Activated CD8-positive, alpha-beta memory T cell treated with anti-CD3 and anti-CD28 coated beads for 48 hours (primary cell): ENCODE measurements around the gene SUGCT.

ENCODE experiments used
- DNase-seq, 3 experiments: peaks; one replicate each; pipeline ENCODE4 v3.0.0-alpha.2; 2020; ENCODE audit warnings: low read depth in 2 of 3, low spot score in 2 of 3

Gene SUGCT

DNA sequence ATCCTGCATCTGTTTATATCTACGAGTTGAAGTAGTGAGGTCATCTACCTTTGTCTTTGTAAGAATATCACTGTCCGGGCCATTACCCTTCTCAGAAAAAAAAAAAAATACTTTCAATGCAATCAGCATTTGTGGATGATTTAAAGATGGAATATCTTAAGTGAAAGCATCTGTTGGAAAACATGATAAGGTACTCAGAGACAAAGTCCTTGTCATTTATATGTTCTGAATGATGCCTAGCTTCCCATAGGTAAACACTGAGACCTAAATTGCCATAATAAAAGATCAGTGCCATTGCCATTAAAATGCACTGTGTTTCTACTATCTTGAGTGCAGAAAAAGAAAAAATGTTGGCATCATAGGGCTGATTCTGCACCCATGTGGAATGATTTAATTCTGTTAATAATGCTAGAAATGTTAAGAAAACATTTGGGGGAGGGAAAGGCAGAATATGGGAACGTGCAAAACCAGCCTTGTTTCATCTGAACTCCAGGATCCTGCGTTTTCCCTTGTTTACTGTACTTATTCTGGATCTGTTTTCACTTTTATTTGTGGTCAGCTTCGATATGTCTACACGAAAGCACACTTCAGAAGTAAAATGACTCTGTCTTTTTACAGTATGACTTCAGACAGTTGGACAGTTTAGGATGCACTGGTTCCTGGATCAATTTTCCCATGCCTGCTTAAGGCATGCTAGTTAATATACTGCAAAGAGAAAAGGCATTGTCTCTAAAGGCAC lies 669.8 kb downstream of the SUGCT start:
- no peak for DNase-seq

DNA sequence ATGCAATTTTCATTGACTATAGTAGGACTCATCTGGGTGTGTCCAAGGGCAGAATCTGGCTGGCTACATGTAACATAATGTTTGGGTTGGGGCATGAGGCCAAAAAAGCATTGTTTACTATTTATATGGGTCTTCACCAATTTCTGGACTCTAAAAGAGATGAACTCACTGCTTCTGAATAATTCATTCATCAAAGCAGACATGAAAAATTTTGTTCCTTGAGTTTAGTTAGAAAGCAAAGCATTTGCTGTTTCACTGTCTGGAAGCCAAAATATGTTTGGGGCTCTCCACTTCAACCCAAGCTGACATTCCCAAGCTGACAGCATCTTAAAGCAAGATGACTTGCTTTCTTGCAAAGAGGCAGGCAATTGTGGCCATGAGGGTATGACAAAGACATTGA lies 670.6 kb downstream of the SUGCT start:
- no peak for DNase-seq

DNA sequence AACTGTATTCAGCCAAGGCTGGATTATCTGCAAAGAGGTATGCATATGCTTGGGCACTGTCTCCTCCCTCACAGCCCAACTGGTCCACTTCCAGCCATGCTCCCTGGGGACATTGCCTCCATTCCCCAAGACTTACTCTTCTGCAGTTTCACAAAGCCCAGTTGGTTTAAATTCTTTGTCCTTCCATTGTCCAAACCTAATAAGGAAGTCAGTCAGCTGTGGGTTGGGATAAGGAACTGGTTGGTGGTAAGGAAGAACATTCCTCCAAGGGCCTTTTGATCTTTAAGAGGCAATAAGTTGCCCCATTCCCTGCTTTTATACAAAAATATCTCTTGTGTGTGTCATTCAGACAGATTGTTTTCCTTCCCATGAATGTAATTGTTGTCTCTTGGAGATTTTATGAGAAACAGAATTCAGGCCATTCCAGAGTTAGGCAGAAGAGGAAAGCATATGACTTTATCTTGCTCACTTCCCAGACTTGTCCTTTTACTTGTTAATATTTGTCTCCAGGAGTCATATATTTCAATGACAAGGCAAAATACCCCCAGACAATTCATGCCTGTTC lies 673.7 kb downstream of the SUGCT start:
- DNase-seq = no peak

DNA sequence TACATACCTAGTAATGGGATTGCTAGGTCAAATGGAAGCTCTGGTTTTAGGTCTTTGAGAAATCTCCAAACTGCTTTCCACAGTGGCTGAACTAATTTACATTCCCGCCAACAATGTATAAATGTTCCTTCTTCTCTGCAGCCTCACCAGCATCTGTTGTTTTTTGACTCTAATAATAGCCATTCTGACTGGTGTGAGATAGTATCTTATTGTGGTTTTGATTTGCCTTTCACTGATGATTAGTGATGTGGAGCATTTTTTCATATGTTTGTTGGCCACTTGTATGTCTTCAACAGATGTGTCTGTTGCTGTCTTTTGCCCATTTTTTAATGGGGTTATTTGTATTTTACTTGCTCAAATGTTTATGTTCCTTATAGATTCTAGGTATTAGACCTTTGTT lies 675.5 kb downstream of the SUGCT start:
- no peak for DNase-seq

DNA sequence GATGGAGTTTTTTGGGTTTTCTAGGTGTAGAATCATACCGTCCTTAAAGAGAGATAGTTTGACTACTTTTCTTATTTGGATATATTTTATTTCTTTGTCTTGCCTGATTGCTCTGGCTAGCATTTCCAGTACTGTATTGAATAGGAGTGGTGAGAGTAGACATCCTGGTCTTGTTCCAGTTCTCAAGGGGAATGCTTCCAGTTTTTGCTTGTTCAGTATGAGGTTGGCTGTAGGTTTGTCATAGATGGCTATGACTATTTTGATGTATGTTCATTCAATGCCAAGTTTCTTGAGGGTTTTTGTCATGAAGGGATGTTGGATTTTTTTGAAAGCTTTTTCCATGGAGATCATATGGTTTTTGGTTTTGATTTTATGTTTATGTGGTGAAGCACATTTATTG lies 676.9 kb downstream of the SUGCT start:
- no peak for DNase-seq

DNA sequence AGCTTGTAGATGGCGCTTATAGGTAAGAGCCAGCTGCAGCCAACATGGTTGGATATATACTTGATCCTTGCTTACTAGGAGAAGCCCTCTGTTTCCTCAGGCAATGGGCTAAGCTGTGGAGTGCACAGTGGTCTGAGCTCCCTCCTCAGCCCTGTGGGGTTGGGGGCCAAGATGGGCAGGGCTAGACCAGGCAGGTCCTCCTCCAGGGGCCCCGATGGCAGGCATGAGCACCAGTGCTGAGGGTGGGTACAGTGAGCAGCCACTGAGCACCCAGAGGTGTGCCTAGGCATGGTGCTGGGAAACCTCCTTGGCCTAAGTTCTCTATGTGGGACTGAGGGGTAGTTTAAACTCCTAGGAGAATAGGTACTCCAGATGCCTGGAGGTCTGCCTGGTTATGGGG lies 680.2 kb downstream of the SUGCT start:
- DNase-seq = no peak

DNA sequence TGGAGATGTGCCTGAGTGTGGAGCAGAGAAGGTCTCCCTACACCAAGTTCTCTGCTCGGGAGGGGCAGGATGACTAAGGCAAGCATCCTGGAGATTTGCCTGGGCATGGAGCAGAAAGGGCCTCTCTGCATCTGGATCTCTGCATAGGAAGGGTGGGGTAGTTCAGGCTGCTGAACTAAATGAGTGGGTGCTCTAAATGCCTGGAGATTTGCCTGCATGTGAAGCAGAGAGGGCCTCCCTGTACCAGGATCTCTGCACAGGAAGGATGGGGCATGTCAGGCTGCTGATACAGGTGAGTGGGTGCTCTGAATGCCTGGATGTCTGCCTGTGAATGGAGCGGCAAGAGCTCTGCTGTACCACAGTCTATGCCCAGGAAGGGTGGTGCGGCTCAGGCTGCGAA lies 680.7 kb downstream of the SUGCT start:
- DNase-seq = no peak

DNA sequence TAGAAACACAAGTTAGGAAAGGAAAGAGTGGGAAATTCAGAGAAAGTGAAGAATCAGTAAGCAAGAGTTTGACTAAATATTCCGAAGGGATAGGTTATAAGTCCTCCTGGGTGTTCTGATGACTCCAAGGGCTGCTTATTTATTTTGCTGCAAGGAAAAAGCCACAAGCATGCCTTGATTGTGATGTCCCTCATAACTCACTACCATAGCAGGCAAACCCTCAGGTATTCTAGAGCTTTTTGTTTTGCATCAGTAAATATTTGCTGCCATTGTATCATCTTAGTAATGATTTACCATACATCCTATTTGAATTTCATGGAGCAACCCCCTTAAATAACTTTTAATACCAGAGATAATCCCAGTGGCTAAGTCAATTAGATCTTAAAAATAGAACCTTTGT lies 688.1 kb downstream of the SUGCT start:
- DNase-seq = no peak

DNA sequence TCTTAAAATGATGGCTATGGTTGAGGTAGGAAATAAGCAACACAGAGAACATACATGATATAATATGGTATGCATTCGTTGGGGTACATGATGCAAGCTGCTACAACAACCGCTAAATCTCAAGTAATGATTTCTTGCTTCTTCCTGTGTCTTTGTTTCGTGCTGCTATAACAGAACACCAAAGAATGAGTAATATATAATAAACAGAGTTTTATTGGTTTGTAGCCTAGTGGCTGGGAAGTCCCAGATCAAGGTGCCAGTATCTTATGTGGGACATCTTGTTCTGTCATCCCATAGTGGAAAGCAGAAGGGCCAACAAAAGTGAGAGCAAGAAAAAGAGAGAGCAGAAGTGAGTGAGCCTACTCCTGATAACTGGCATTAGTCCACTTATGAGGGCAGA lies 689.7 kb downstream of the SUGCT start:
- DNase-seq = no peak

DNA sequence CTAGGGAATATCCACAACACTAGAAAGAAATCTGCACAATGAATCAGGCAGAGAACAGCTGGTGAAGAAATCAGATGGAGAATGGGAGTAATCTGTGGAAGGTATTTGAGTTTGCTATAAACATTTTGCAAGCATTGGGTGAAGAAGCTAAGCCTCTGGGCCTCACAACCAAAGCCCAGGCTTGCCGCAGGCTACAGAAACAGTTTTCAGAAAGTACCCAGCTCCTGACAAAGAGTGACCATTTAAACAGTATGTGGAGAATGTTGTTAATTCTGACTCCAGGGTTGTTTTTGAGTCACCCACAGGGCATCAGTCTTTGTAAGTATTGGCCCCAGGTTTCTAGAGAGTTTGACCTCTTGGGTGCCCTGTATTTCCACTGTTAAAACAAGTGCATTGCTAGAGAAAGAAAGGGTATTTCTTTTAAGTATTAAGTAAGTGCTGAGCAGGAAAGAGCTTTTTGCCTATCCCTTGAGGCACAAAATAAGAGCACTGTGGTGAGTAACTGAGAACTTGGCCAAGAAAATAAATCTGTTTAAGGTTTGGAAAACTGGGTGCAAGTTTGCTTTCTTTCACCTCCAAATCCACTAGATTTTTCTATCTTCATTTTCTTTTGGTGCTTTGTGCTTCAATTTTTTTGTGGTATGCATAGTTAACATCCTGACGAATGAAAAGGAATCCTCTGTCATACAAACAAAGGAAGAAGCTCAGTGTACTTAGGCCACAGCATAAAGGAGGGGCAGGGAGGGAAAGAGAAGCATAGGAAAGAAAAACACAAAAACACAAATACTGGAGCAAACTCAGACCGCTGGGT lies 691.8 kb downstream of the SUGCT start:
- DNase-seq = no peak

DNA sequence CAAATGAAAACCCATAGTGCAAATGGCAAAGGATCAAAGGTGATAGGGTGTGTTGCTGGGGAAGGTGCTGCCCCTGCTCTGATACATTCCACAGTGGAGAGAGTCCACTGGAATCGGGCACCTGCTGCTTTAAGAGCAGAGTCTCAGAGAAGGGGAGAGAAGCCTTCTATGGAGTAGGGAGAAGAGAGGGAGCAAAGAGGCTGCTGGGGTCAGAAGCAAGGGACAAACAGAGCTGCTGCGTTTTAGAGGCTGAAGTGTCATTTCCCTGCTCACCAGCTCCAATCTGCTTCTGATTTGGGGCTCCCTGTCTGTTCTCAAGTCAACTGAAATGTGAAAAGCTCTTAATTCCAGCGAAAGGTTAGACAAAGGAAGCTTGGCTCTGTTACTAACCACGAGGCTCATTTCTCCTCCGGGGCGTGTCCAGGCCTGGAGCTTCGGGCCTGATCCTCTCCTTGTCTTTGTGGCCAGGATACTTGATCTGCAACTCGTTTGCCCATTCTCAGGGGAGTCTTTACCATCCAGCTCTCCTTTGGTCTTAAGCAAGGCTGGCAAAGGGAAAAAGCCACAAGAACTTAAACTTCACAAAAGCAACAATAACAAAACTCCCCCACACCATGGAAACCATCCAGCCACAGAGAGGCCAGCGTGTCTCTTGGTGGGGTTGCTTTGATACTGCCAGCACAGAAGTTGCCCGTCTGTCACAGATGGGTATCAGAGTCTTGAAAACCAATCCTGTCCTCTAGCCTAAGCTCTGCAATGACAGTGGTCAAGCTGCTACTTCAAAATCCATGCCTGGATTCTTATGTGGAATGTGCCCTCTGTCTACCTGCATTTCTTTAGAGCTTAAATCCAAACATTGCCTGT lies 692.6 kb downstream of the SUGCT start:
- no peak for DNase-seq

DNA sequence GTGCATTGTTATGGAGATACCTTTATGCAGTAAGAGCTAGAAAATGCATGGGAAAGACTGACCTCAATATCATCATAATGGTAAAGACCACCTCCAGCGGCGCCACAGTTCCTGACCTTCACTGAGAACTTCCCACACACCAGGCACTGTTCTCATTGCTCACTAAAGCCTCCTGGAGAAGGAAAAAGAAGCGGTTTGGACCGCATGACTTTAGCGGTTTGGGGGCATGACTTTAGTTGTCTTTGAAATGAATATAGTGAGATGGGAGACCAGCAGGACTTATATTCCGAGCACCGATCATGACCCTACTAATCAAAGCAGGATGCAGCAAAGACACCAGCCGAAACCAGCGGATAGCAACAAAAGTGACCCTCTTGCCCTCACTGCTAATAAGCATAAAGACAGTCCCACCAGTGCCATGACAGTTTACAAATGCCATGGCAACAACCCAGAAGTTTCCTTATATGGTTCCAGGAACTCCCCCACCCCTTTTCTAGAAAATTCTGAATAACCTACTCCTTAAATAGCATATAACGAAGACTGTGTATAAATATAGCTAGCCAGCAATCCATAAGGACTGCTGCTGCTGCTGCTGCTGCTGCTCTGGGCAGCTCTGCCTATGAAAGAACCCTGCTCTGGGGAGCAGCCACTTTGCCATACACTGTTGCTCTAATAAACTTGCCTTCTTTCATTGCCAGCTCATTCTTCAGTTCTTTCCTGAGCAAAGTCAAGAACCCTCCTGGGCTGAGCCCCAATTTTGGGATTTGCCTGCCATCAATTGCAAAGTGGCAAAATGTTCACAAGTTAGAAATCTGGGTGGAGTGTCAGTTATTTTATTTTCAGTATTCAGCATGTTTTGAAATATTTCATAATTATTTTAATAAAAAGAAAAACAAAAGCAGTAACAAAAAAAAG lies 694.1 kb downstream of the SUGCT start:
- DNase-seq = no peak

DNA sequence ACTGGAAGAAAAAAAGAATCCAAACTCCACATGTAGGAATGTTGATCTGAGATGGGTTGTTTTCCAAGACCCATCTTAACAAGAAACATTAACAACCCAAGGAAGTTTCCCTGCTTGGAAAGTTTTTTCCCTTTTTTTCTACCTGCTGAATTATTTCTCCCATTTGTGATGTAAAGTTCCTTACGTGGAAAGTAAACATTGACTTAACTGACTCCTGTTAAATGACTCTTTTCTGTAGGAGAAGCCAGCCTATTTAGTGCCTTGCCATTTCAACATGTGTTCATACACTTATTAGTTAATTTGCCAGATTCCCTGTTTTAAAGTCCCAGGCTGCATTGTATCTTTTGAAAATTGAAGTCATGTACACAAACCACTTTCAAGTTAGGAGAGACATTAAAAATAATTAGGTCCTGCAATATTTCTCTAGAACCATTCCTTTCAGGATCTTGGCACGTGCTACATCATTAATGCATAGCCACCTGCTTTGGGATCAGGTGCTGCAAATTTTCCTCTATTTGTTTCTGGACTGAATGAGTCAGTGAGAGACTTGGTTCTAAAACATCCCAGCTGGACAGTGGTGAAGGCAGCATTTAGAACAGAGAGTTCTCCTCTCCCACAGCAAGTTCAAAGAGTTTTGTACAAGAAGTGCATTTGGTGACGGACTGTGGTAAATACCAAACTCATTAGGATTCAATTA lies 698.5 kb downstream of the SUGCT start:
- DNase-seq = no peak

DNA sequence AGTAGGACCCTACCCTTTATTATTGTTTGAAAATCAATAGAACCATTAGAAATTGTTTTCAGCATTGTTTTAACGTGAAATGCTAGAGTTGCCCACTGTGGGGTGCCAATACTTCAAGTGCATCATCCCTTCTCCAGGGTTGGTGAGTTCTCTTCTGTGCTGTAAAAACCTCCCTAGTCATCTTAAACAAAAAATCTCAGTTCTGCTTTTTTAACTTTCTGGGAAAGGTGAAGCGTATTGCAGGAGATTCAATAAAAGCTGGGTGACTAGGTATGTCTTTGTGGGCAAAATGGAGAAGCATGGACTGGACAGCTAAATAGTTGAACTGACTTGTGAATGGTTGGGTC lies 699.1 kb downstream of the SUGCT start:
- no peak for DNase-seq

DNA sequence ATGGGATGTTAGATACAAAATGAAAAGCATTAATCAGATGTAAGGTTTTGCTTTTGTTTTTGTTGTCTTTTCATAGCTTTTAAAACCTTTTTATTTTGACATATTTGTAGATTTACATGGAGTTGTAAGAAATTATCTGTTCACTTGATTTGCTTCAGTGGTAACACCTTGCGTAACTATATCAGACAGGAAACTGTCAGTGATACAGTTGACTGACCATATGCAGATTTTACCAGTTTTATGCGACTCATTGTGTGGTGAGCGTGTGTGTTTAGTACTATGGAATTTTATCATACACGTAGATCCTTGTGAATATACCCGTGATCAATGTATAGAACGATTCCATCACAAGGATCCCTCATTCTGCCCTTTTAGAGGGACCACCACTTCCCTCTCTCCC lies 701.4 kb downstream of the SUGCT start:
- DNase-seq = no peak

DNA sequence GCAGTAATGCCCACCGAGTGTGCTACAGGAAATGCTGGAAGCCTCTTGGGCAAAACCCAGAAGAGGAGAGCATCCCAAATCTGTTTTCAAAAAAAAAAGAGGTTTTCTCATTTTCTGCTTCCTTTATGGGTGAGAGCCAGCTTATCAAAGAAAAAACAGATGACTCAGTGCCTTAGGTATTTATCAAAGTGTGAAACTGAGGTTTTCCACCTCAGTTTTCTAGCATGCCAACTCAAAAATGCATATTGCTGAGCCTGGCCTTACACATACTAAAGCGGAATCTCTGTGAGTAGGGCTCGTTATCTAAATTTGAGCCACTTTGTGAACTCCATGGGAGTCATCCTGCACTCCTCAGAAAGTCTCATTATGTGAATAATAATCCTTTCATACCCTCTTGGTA lies 705.1 kb downstream of the SUGCT start:
- no peak for DNase-seq

DNA sequence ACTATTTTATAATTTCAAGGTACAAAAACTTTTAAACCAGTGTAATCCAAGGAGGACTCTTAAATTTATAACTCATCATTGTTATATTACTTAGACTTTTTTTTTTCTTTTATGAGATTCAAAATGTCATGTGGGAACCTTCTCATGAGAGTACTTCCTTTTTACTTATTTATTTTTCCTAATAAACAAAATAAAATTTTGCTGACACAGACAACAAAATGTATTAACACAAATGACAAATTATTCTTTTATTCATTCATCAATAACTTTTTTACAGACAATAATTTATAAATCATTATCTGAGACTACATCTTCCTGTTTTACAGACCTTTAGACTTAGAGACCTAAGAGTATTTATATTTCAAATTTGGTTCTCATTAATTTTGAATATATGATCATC lies 706.2 kb downstream of the SUGCT start:
- DNase-seq = no peak

DNA sequence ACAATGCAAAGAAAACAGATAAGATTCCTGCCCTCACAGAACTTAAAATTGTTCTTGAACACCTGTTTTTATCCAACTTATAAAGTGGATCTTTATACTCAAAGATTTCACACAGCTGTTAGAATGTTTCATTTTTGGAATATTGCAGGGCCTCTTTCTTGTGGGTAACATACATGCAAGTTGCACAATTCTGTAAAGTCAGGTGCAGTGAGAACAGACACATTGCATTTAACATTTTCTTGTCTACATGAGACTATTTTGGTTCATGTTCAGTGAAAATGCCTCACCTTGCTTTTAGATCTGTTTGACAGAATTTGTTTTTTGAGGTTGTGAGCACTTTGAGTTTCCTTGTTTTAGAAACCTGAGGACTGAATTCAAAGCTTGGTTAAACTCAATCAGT lies 707.8 kb downstream of the SUGCT start:
- no peak for DNase-seq

DNA sequence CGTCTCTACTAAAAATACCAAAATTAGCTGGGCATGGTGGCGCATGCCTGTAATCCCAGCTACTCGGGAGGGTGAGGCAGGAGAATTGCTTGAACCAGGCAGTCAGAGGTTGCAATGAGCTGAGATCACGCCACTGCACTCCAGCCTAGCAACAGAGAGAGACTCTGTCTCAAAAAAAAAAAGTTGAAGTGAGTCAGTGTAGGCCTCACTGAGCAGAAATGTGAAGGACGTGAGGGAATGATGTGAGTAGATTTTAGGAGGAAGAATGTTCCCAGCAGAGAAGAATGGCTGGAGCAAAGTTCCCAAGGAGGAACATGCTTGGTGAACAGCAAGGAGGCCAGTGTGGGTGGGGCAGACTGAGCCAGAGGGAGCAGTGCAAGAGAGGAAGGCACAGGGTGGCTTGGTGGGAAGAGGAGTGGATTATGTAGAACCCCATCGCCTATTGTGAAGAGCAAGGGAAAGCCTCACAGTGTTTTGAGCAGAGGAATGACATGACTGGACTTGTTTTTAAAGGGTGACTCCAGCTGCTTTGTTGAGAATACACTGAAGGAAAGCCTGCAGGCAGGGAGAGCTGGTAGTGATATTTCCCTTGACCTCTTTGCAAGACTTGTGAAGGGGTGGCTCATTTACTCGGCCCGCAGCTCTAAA lies 708.7 kb downstream of the SUGCT start:
- no peak for DNase-seq
